Adrenal gland (tissue), 12 donors: ENCODE results near the gene MBD3L2. TPM values are rescaled to one million over a fixed set of nuclear protein-coding genes. Genes with fewer than 3 reads are reported as not detected.
"Not testable (repeated sequence)": the region's sequence is repeated elsewhere in the genome, so short reads cannot be mapped to it uniquely, and the experiment has no call there.

Experiments used
- DNase-seq, 7 donors: peaks; one replicate each; pipeline ENCODE4 v3.0.0-alpha.2; 2019 to 2020
- H3K27ac ChIP-seq, 5 donors: fragments of 200-600 bp; sonication (generic) in 4 of 5; 1 replicate in 3 of 5; 2 replicates in 2 of 5; pipeline versions ENCODE4 v1.5.1 to v1.8.0; 2016 to 2020; ENCODE audit warnings: mild to moderate bottlenecking in 1 of 5
- H3K27me3 ChIP-seq: fragments of 200-600 bp; 2 replicates; pipeline ENCODE4 v1.8.0; 2021
- H3K36me3 ChIP-seq, 2 donors: fragments of 200-600 bp; replicated peaks in 1 of 2; 1 replicate in 1 of 2; 2 replicates in 1 of 2; pipeline versions ENCODE4 v1.5.1 to v1.8.0; 2018 to 2022
- H3K4me1 ChIP-seq, 2 donors: fragments of 200-600 bp; replicated peaks in 1 of 2; 1 replicate in 1 of 2; 2 replicates in 1 of 2; pipeline versions ENCODE4 v1.5.1 to v1.8.0; 2018 to 2021
- H3K4me3 ChIP-seq, 4 donors: fragments of 200-600 bp; sonication (generic) in 3 of 4; one replicate each; pipeline ENCODE4 v1.5.1; 2016 to 2018
- H3K9me3 ChIP-seq, 3 donors: fragments of 200-600 bp; sonication (generic) in 1 of 3; replicated peaks in 1 of 3; 1 replicate in 2 of 3; 2 replicates in 1 of 3; pipeline versions ENCODE4 v1.5.1 to v1.8.0; 2016 to 2021
- POLR2A ChIP-seq, 2 donors: fragments of 450-650 bp; IDR thresholded peaks; one replicate each; pipeline ENCODE4 v1.6.1; 2017; ENCODE audit warnings: antibody characterized with exemption in 2 of 2, mild to moderate bottlenecking in 2 of 2, moderate library complexity in 1 of 2
- WGBS, 4 donors: extraction: QIAGEN DNeasy Blood & Tissue Kit in 2 of 4; methylation state at CpG; one replicate each; pipeline versions ENCODE4 v1.1.5 to v1.1.7; 2013 to 2017; 5-methylcytosine and 5-hydroxymethylcytosine counted together
- intact Hi-C, 2 donors: fragments of 100-400 bp; cut with DNase I; formaldehyde crosslinking; loops; one replicate each; pipeline versions ENCODE4 v1.14.1 to v1.15.0; 2022 to 2023
- polyA plus RNA-seq, 3 donors: library from polyadenylated mRNA; stranded (reverse); fragments of 200-250 nt in 2 of 3; fragments of 350-450 nt in 1 of 3; fragmentation: Illumina TruSeq in 1 of 3; extraction: RNeasy Lipid Tissue Mini Kit (QIAGEN cat#74804) in 1 of 3; gene quantifications; one replicate each; pipeline ENCODE4 v1.2.3, GENCODE V29; 2013 to 2014
- total RNA-seq, 9 donors: library from RNA; depleted of rRNA in 4 of 9; stranded (reverse); fragments of >200 nt in 4 of 9; fragments of 120-200 nt in 1 of 9; fragmentation: NEBNext Ultra II Directional in 1 of 9; extraction: Animal tissue kit (Norgen Biotek cat#: 25700) in 1 of 9; gene quantifications; one replicate each; pipeline versions ENCODE4 v1.1.0 to v1.2.4, GENCODE V29; 2013 to 2023
- TF ChIP-seq, protein P1 (sequence below), 6 experiments: fragments of 450-650 bp in 4 of 6; fragments of 200-600 bp in 2 of 6; sonication (generic) in 1 of 6; IDR thresholded peaks; 1 replicate in 5 of 6; 2 replicates in 1 of 6; pipeline versions ENCODE4 v1.5.1 to v1.8.0; 2016 to 2021; ENCODE audit warnings: antibody characterized with exemption in 6 of 6, mild to moderate bottlenecking in 2 of 6, moderate library complexity in 1 of 6
- donor health status: healthy with polysubstance abuse.
- donor health status: Bipolar disorder and iron deficiency.
- donor health status: DM: yes; HTN: yes; CAD: no.
- donor health status: DM: no; HTN: no; CAD: no.
- donor health status: DM: no; HTN: no; CAD: no.
- donor health status: DM: yes; HTN: yes; CAD: no.

The MBD3L2 gene
- total and polyA plus RNA-seq, 12 donors: not detected

DNA sequence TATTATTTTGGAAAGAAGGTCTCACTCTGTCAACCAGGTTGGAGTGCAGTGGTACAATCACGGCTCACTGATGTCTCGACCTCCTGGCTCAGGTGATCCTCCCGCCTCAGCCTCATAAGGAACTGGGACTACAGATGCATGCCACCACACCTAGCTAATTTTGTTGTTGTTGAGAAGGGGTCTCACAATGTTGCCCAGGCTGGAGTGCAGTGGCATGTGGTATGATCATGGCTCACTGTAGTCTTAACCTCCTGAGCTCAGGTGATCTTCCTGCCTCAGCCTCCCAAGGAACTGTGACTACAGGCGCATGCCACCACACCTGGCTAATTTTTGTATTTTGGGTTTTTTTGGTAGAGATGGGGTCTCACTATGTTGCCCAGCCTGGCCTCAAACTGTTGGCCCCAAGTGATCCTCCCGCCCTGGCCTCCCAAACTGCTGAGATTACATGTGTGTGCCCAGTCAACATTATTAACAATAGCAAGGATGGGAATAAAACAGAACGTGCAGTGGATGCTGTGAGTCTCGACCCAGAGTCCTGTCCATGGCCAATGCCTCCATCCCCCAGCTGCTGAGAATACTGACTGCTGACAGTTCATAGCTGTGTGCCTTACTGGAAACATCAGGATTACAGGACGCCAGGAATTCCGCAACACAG lies 14.8 kb downstream of the MBD3L2 start:
- no peaks in the 10 kb centered on the region for H3K27me3 ChIP-seq
- no peaks in the 10 kb centered on the region for H3K36me3 ChIP-seq
- intact Hi-C loops: no loop called here
- no peaks in the 10 kb centered on the region for H3K4me1 ChIP-seq
- no peaks in the 10 kb centered on the region for H3K9me3 ChIP-seq
- no peak overlapping the region for H3K27ac ChIP-seq
- H3K4me3 ChIP-seq: no peak overlapping the region
- peak in 1 of 7 donors; percentile 45 for DNase-seq
- TF ChIP-seq, protein P1, sequence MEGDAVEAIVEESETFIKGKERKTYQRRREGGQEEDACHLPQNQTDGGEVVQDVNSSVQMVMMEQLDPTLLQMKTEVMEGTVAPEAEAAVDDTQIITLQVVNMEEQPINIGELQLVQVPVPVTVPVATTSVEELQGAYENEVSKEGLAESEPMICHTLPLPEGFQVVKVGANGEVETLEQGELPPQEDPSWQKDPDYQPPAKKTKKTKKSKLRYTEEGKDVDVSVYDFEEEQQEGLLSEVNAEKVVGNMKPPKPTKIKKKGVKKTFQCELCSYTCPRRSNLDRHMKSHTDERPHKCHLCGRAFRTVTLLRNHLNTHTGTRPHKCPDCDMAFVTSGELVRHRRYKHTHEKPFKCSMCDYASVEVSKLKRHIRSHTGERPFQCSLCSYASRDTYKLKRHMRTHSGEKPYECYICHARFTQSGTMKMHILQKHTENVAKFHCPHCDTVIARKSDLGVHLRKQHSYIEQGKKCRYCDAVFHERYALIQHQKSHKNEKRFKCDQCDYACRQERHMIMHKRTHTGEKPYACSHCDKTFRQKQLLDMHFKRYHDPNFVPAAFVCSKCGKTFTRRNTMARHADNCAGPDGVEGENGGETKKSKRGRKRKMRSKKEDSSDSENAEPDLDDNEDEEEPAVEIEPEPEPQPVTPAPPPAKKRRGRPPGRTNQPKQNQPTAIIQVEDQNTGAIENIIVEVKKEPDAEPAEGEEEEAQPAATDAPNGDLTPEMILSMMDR (IDR thresholded peaks at IDR 0.05): no peak
- no peak for TF ChIP-seq POLR2A (IDR thresholded peaks at IDR 0.05)
- 83 to 90% (median 86%) methylated on average over 8 to 9 of the region's 9 CpGs for WGBS, 4 donors

DNA sequence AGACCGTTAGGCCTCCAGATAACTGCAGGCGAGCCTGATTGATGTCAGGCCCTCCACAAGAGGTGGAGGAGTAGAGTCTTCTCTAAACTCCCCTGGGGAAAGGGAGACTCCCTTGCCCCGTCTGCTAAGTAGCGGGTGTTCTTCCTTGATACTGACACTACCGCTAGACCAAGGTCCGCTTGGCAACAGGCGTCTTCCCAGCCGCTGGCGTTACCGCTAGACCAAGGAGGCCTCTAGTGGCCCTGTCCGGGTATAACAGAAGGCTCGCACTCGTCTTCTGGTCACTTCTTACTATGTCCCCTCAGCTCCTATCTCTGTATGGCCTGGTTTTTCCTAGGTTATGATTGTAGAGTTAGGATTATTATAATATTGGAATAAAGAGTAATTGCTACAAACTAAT lies 18.0 kb downstream of the MBD3L2 start:
- H3K27ac ChIP-seq, H3K9me3 ChIP-seq, H3K27me3 ChIP-seq, intact Hi-C loops, H3K4me3 ChIP-seq: not testable (repeated sequence)
- peak in 6 of 7 donors; percentile 29 to 61 (median 38) for DNase-seq
- WGBS, 4 donors: 44 to 54% (median 49%) methylated on average over 10 to 13 of the region's 13 CpGs
- Histone ChIP-seq H3K4me1 (peaks cover 5 to 14% of the 10 kb centered on the region in 2 donors), H3K36me3 (peaks cover 0 to 12% of the 10 kb centered on the region in 2 donors)
- TF ChIP-seq, protein P1 (IDR thresholded peaks at IDR 0.05): peak in 2 of 6 experiments; percentile 13 to 27

DNA sequence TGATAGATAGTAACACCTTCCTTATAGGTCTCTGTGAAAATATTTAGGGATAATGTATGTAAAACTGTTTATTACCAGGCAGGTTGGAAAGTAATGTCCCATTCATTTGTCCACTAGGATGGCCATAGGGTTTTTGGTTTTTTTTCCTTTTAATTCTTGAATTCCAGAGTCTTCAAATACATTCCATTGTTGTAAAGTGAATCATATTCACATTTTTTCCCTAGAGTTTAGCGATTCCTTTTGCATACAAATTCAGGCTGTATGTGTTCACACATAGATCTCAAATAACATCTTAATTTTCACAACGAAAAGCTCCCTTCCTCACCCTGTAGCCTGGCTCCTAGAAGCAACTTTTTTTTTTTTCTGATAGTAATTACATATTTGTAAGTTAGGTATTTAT lies 18.6 kb downstream of the MBD3L2 start:
- no peaks in the 10 kb centered on the region for H3K9me3 ChIP-seq

DNA sequence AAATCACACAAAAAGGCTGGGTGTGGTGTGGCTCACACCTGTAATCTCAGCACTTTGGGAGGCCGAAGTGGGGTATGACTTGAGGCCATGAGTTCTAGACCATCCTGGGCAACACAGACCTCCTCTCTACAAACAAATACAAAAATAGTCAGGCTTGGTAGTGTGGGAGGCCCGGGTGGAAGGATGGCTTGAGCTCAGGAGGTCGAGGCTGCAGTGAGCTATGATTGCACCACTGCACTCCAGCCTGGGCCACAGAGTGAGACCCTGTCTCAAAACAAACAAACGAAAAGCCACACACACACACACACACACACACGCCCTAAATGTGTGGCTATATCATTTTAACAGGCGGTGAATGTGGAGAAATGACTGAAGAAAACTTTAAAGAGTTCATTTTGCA lies 19.5 kb downstream of the MBD3L2 start:
- WGBS, 4 donors: 75 to 85% (median 82%) methylated on average over 6 of the region's 6 CpGs
- Histone ChIP-seq H3K27ac (peak overlapping the region in 1 of 5 donors; percentile 78), H3K36me3 (peaks cover 0 to 25% of the 10 kb centered on the region in 2 donors), H3K27me3 (no peaks in the 10 kb centered on the region), H3K9me3 (no peaks in the 10 kb centered on the region), H3K4me1 (peaks cover 5 to 14% of the 10 kb centered on the region in 2 donors), H3K4me3 (peak overlapping the region in 1 of 4 donors; percentile 73)
- DNase-seq: peak in 1 of 7 donors; percentile 50
- intact Hi-C loops: no loop called here
- TF ChIP-seq, protein P1 (IDR thresholded peaks at IDR 0.05): no peak
- TF ChIP-seq POLR2A (IDR thresholded peaks at IDR 0.05): no peak

More for the DNA sequence above, 18.6 kb downstream of the MBD3L2 start:
- WGBS, 4 donors: 85 to 89% (median 88%) methylated on average over 2 of the region's 2 CpGs
- intact Hi-C loops: no loop called here
- Histone ChIP-seq H3K4me1 (peaks cover 5 to 14% of the 10 kb centered on the region in 2 donors), H3K27ac (no peak overlapping the region), H3K4me3 (no peak overlapping the region), H3K27me3 (no peaks in the 10 kb centered on the region), H3K36me3 (peaks cover 0 to 18% of the 10 kb centered on the region in 2 donors)
- TF ChIP-seq, protein P1 (IDR thresholded peaks at IDR 0.05): no peak
- no peak for TF ChIP-seq POLR2A (IDR thresholded peaks at IDR 0.05)
- DNase-seq: no peak
